ENCODE data around the gene CDK1.

GRCh38 chr10:60777696-60778213 lies 523 bp upstream of the CDK1 start:
- TF ChIP-seq EZH2 (IDR thresholded peaks at IDR 0.05; ENCODE audit: insufficient read depth, poor library complexity, severe bottlenecking) (no peak), EZH2phosphoT487 (IDR thresholded peaks at IDR 0.05; ENCODE audit: insufficient read depth, low read depth) (no peak)

Measured in GM23248 (cell line).